NCI-H1417 (cell line): Measurements from ENCODE around the gene BTBD9.

Experiments used
- DNase-seq, 3 experiments: peaks; one replicate each; lab custom pipeline; 2025; lab: John Stamatoyannopoulos, UW

The BTBD9 gene

GRCh38 chr6:38177882-38178583 is 461.7 kb downstream of the BTBD9 start:
- no peak for DNase-seq

GRCh38 chr6:38176797-38177751 is 462.7 kb downstream of the BTBD9 start:
- DNase-seq = peak in 1 of 3 experiments; percentile 65

GRCh38 chr6:38175786-38176185 is 463.9 kb downstream of the BTBD9 start:
- no peak for DNase-seq

- no peak for DNase-seq
Observed at GRCh38 chr6:38174806-38175495, 464.8 kb downstream of the BTBD9 start.

GRCh38 chr6:38174315-38174714 is 465.4 kb downstream of the BTBD9 start:
- no peak for DNase-seq

- DNase-seq = no peak
Observed at GRCh38 chr6:38173909-38174308, 465.8 kb downstream of the BTBD9 start.

GRCh38 chr6:38172739-38173410 is 466.9 kb downstream of the BTBD9 start:
- DNase-seq = peak in 1 of 3 experiments; percentile 27

- DNase-seq = no peak
Observed at GRCh38 chr6:38171997-38172738, 467.6 kb downstream of the BTBD9 start.

- peak; percentile 51 to 74 (median 72) for DNase-seq
Observed at GRCh38 chr6:38170666-38171355, 468.9 kb downstream of the BTBD9 start.

- DNase-seq = peak; percentile 84 to 94 (median 90)
Observed at GRCh38 chr6:38169977-38170526, 469.7 kb downstream of the BTBD9 start.

GRCh38 chr6:38169221-38169976 is 470.3 kb downstream of the BTBD9 start:
- peak in 2 of 3 experiments; percentile 80 to 90 for DNase-seq

GRCh38 chr6:38168699-38169098 is 471.0 kb downstream of the BTBD9 start:
- DNase-seq = peak in 1 of 3 experiments; percentile 31

- no peak for DNase-seq
Observed at GRCh38 chr6:38168126-38168525, 471.6 kb downstream of the BTBD9 start.

GRCh38 chr6:38167598-38167997 is 472.1 kb downstream of the BTBD9 start:
- no peak for DNase-seq

- no peak for DNase-seq
Observed at GRCh38 chr6:38166411-38167240, 473.1 kb downstream of the BTBD9 start.

GRCh38 chr6:38164671-38165108 is 475.0 kb downstream of the BTBD9 start:
- no peak for DNase-seq

GRCh38 chr6:38164131-38164481 is 475.6 kb downstream of the BTBD9 start:
- DNase-seq = no peak
